ENCODE measurements around the gene PF4V1.
"Not testable (repeated sequence)": the region's sequence is repeated elsewhere in the genome, so short reads cannot be mapped to it uniquely, and the experiment has no call there.

Gene PF4V1

GRCh38 chr4:73891326-73891725 is 38.2 kb downstream of the PF4V1 start:
- Histone ChIP-seq H3K27me3 (ENCODE audit: control insufficient read depth, insufficient read depth, low read length, poor library complexity, severe bottlenecking) (no peaks in the 10 kb centered on the region), H3K27ac (ENCODE audit: insufficient read depth, low read depth, low read length, poor library complexity, severe bottlenecking) (no peak overlapping the region), H3K9me3 (ENCODE audit: control insufficient read depth, low read length) (no peaks in the 10 kb centered on the region), H3K4me3 (ENCODE audit: insufficient read depth, low read depth, low read length) (no peak overlapping the region), H3K36me3 (ENCODE audit: control insufficient read depth, insufficient read depth, low read length) (no peaks in the 10 kb centered on the region), H3K4me1 (ENCODE audit: control insufficient read depth, insufficient read depth, low read length) (no peaks in the 10 kb centered on the region)
- WGBS, 2 experiments: 92 to 95% methylated on average over 3 to 4 of the region's 4 CpGs

- no peak overlapping the region for H3K4me3 ChIP-seq (ENCODE audit: insufficient read depth, low read depth, low read length)
- H3K36me3 ChIP-seq (ENCODE audit: control insufficient read depth, insufficient read depth, low read length): no peaks in the 10 kb centered on the region
- H3K9me3 ChIP-seq (ENCODE audit: control insufficient read depth, low read length): no peaks in the 10 kb centered on the region
- no peaks in the 10 kb centered on the region for H3K27me3 ChIP-seq (ENCODE audit: control insufficient read depth, insufficient read depth, low read length, poor library complexity, severe bottlenecking)
- H3K4me1 ChIP-seq (ENCODE audit: control insufficient read depth, insufficient read depth, low read length): no peaks in the 10 kb centered on the region
- no peak overlapping the region for H3K27ac ChIP-seq (ENCODE audit: insufficient read depth, low read depth, low read length, poor library complexity, severe bottlenecking)
- 97 to 100% methylated on average over 1 of the region's 1 CpG for WGBS, 2 experiments
These were observed 38.8 kb downstream of the PF4V1 start for GRCh38 chr4:73891739-73892405.

GRCh38 chr4:73892966-73893365 is 39.9 kb downstream of the PF4V1 start:
- no peaks in the 10 kb centered on the region for H3K36me3 ChIP-seq (ENCODE audit: control insufficient read depth, insufficient read depth, low read length)
- H3K27ac ChIP-seq (ENCODE audit: insufficient read depth, low read depth, low read length, poor library complexity, severe bottlenecking): no peak overlapping the region
- 92 to 93% methylated on average over 3 of the region's 3 CpGs for WGBS, 2 experiments
- H3K27me3 ChIP-seq (ENCODE audit: control insufficient read depth, insufficient read depth, low read length, poor library complexity, severe bottlenecking): no peaks in the 10 kb centered on the region
- no peaks in the 10 kb centered on the region for H3K9me3 ChIP-seq (ENCODE audit: control insufficient read depth, low read length)
- no peaks in the 10 kb centered on the region for H3K4me1 ChIP-seq (ENCODE audit: control insufficient read depth, insufficient read depth, low read length)
- H3K4me3 ChIP-seq (ENCODE audit: insufficient read depth, low read depth, low read length): no peak overlapping the region

GRCh38 chr4:73894001-73894400 is 40.9 kb downstream of the PF4V1 start:
- Histone ChIP-seq H3K36me3 (ENCODE audit: control insufficient read depth, insufficient read depth, low read length) (no peaks in the 10 kb centered on the region), H3K9me3 (ENCODE audit: control insufficient read depth, low read length) (no peaks in the 10 kb centered on the region), H3K27me3 (ENCODE audit: control insufficient read depth, insufficient read depth, low read length, poor library complexity, severe bottlenecking) (no peaks in the 10 kb centered on the region), H3K4me3 (ENCODE audit: insufficient read depth, low read depth, low read length) (no peak overlapping the region), H3K4me1 (ENCODE audit: control insufficient read depth, insufficient read depth, low read length) (no peaks in the 10 kb centered on the region), H3K27ac (ENCODE audit: insufficient read depth, low read depth, low read length, poor library complexity, severe bottlenecking) (no peak overlapping the region)
- 49 to 67% methylated on average over 2 of the region's 2 CpGs for WGBS, 2 experiments

GRCh38 chr4:73895201-73896175 is 42.4 kb downstream of the PF4V1 start:
- WGBS, 2 experiments: 95 to 96% methylated on average over 9 of the region's 9 CpGs
- no peaks in the 10 kb centered on the region for H3K27me3 ChIP-seq (ENCODE audit: control insufficient read depth, insufficient read depth, low read length, poor library complexity, severe bottlenecking)
- H3K9me3 ChIP-seq (ENCODE audit: control insufficient read depth, low read length): no peaks in the 10 kb centered on the region
- H3K4me1 ChIP-seq (ENCODE audit: control insufficient read depth, insufficient read depth, low read length): no peaks in the 10 kb centered on the region
- H3K27ac ChIP-seq (ENCODE audit: insufficient read depth, low read depth, low read length, poor library complexity, severe bottlenecking): no peak overlapping the region
- H3K4me3 ChIP-seq (ENCODE audit: insufficient read depth, low read depth, low read length): no peak overlapping the region
- no peaks in the 10 kb centered on the region for H3K36me3 ChIP-seq (ENCODE audit: control insufficient read depth, insufficient read depth, low read length)

- WGBS, 2 experiments: 80% methylated on average over 1 of the region's 2 CpGs; no CpG with 5 or more reads in 1 of the 2 experiments
- no peaks in the 10 kb centered on the region for H3K36me3 ChIP-seq (ENCODE audit: control insufficient read depth, insufficient read depth, low read length)
These were observed 43.3 kb downstream of the PF4V1 start for GRCh38 chr4:73896416-73896815.

GRCh38 chr4:73897380-73898136 is 44.5 kb downstream of the PF4V1 start:
- Histone ChIP-seq H3K27ac (ENCODE audit: insufficient read depth, low read depth, low read length, poor library complexity, severe bottlenecking) (no peak overlapping the region), H3K36me3 (ENCODE audit: control insufficient read depth, insufficient read depth, low read length) (no peaks in the 10 kb centered on the region), H3K27me3 (ENCODE audit: control insufficient read depth, insufficient read depth, low read length, poor library complexity, severe bottlenecking) (no peaks in the 10 kb centered on the region), H3K4me3 (ENCODE audit: insufficient read depth, low read depth, low read length) (no peak overlapping the region), H3K4me1 (ENCODE audit: control insufficient read depth, insufficient read depth, low read length) (no peaks in the 10 kb centered on the region), H3K9me3 (ENCODE audit: control insufficient read depth, low read length) (no peaks in the 10 kb centered on the region)
- WGBS, 2 experiments: 96 to 100% methylated on average over 2 to 4 of the region's 4 CpGs

More at GRCh38 chr4:73896416-73896815, 43.3 kb downstream of the PF4V1 start:
- no peak overlapping the region for H3K27ac ChIP-seq (ENCODE audit: insufficient read depth, low read depth, low read length, poor library complexity, severe bottlenecking)
- no peaks in the 10 kb centered on the region for H3K9me3 ChIP-seq (ENCODE audit: control insufficient read depth, low read length)
- no peaks in the 10 kb centered on the region for H3K27me3 ChIP-seq (ENCODE audit: control insufficient read depth, insufficient read depth, low read length, poor library complexity, severe bottlenecking)
- H3K4me1 ChIP-seq (ENCODE audit: control insufficient read depth, insufficient read depth, low read length): no peaks in the 10 kb centered on the region
- no peak overlapping the region for H3K4me3 ChIP-seq (ENCODE audit: insufficient read depth, low read depth, low read length)

- H3K4me3 ChIP-seq (ENCODE audit: insufficient read depth, low read depth, low read length); H3K36me3 ChIP-seq (ENCODE audit: control insufficient read depth, insufficient read depth, low read length); H3K27me3 ChIP-seq (ENCODE audit: control insufficient read depth, insufficient read depth, low read length, poor library complexity, severe bottlenecking); H3K9me3 ChIP-seq (ENCODE audit: control insufficient read depth, low read length); H3K4me1 ChIP-seq (ENCODE audit: control insufficient read depth, insufficient read depth, low read length); H3K27ac ChIP-seq (ENCODE audit: insufficient read depth, low read depth, low read length, poor library complexity, severe bottlenecking): not testable (repeated sequence)
- 94 to 95% methylated on average over 3 of the region's 3 CpGs for WGBS, 2 experiments
These were observed 46.2 kb downstream of the PF4V1 start for GRCh38 chr4:73899338-73899737.

- H3K27me3 ChIP-seq (ENCODE audit: control insufficient read depth, insufficient read depth, low read length, poor library complexity, severe bottlenecking): no peaks in the 10 kb centered on the region
- no peaks in the 10 kb centered on the region for H3K36me3 ChIP-seq (ENCODE audit: control insufficient read depth, insufficient read depth, low read length)
- no peaks in the 10 kb centered on the region for H3K9me3 ChIP-seq (ENCODE audit: control insufficient read depth, low read length)
- no peak overlapping the region for H3K4me3 ChIP-seq (ENCODE audit: insufficient read depth, low read depth, low read length)
- 92 to 96% methylated on average over 5 of the region's 5 CpGs for WGBS, 2 experiments
- H3K4me1 ChIP-seq (ENCODE audit: control insufficient read depth, insufficient read depth, low read length): no peaks in the 10 kb centered on the region
- no peak overlapping the region for H3K27ac ChIP-seq (ENCODE audit: insufficient read depth, low read depth, low read length, poor library complexity, severe bottlenecking)
These were observed 47.9 kb downstream of the PF4V1 start for GRCh38 chr4:73901031-73901430.
